Measurements from ENCODE around the gene UBE2E2. TPM values are rescaled to one million over a fixed set of nuclear protein-coding genes. Genes with fewer than 3 reads are reported as not detected.

Gene UBE2E2
- total RNA-seq, 1 experiment from 2014 or later: 54.9 TPM

DNA sequence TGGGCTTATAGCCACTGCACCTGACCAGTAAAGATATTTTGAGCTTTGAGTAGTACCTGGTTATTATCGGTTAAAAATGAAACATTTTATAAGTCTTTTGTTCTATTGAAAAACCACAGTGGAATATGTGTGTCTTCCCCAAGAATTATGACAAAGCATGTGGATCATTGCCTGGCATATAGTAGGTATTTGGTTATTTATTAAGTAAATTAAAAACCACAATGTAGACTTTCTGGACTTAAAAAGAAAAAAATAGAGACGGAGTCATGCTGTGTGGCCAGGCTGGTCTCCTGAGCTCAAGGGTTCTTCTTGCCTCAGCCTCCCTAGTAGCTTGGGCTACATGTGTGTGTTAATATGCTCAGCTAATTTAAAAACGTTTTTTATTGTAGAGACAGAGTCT is 43.5 kb downstream of the UBE2E2 start (continued):
- TF ChIP-seq, protein P1, sequence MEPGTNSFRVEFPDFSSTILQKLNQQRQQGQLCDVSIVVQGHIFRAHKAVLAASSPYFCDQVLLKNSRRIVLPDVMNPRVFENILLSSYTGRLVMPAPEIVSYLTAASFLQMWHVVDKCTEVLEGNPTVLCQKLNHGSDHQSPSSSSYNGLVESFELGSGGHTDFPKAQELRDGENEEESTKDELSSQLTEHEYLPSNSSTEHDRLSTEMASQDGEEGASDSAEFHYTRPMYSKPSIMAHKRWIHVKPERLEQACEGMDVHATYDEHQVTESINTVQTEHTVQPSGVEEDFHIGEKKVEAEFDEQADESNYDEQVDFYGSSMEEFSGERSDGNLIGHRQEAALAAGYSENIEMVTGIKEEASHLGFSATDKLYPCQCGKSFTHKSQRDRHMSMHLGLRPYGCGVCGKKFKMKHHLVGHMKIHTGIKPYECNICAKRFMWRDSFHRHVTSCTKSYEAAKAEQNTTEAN (CRISPR knock-in tag; IDR thresholded peaks at IDR 0.05): no peak
- TF ChIP-seq, protein P2, sequence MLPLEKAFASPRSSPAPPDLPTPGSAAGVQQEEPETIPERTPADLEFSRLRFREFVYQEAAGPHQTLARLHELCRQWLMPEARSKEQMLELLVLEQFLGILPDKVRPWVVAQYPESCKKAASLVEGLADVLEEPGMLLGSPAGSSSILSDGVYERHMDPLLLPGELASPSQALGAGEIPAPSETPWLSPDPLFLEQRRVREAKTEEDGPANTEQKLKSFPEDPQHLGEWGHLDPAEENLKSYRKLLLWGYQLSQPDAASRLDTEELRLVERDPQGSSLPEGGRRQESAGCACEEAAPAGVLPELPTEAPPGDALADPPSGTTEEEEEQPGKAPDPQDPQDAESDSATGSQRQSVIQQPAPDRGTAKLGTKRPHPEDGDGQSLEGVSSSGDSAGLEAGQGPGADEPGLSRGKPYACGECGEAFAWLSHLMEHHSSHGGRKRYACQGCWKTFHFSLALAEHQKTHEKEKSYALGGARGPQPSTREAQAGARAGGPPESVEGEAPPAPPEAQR (CRISPR knock-in tag; IDR thresholded peaks at IDR 0.05): no peak
- TF ChIP-seq ZNF317 (CRISPR knock-in tag; IDR thresholded peaks at IDR 0.05; ENCODE audit: borderline replicate concordance, low read depth): no peak

DNA sequence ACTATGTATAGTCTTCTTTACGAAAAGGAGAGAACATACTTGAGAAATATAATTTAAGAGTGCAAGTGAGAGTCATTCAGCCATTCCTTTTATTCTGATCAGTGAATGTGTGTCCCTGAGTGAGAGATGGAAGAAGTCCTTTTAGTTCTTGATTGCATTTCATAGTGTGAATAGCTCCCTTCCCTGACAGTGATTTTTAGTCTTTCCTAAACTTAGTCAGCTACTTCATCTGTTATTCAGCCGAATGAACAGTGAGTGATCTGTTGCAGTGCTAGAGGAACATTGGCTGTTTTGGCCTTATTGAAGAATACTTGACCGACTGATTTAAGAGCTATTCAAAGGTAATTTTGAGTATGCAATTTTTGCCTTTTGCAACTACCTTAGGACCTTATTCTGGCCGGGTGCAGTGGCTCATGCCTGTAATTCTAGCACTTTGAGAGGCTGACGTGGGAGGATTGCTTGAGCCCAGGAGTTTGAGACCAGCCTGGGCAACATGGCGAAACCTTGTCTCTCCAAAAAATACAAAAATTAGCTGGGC is 45.5 kb downstream of the UBE2E2 start:
- ChIA-PET CTCF (no interaction called here), POLR2A (no interaction called here)
- DNase-seq (ENCODE audit: low spot score) (no peak), ATAC-seq (no peak)
- H3K4me3 Mint-ChIP-seq: no peak overlapping the region
- 0 out of 2 replicates have a peak overlapping the region, but pooled peaks have one; percentile 51 for H3K27ac Mint-ChIP-seq
- H3K36me3 Mint-ChIP-seq: no peaks in the 10 kb centered on the region
- TF ChIP-seq, protein P3, sequence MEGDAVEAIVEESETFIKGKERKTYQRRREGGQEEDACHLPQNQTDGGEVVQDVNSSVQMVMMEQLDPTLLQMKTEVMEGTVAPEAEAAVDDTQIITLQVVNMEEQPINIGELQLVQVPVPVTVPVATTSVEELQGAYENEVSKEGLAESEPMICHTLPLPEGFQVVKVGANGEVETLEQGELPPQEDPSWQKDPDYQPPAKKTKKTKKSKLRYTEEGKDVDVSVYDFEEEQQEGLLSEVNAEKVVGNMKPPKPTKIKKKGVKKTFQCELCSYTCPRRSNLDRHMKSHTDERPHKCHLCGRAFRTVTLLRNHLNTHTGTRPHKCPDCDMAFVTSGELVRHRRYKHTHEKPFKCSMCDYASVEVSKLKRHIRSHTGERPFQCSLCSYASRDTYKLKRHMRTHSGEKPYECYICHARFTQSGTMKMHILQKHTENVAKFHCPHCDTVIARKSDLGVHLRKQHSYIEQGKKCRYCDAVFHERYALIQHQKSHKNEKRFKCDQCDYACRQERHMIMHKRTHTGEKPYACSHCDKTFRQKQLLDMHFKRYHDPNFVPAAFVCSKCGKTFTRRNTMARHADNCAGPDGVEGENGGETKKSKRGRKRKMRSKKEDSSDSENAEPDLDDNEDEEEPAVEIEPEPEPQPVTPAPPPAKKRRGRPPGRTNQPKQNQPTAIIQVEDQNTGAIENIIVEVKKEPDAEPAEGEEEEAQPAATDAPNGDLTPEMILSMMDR (IDR thresholded peaks at IDR 0.05): no peak
- TF ChIP-seq JAZF1 (CRISPR knock-in tag; IDR thresholded peaks at IDR 0.05): no peak
- no peak for TF ChIP-seq CREM (CRISPR knock-in tag; IDR thresholded peaks at IDR 0.05)
- TF ChIP-seq, protein P4, sequence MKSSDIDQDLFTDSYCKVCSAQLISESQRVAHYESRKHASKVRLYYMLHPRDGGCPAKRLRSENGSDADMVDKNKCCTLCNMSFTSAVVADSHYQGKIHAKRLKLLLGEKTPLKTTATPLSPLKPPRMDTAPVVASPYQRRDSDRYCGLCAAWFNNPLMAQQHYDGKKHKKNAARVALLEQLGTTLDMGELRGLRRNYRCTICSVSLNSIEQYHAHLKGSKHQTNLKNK (CRISPR knock-in tag; IDR thresholded peaks at IDR 0.05): no peak
- TF ChIP-seq NFYB (CRISPR knock-in tag; conservative IDR thresholded peaks at IDR 0.05; ENCODE audit: low read depth): no peak
- no peak for TF ChIP-seq GABPB1 (CRISPR knock-in tag; IDR thresholded peaks at IDR 0.05)
- TF ChIP-seq, protein P5, sequence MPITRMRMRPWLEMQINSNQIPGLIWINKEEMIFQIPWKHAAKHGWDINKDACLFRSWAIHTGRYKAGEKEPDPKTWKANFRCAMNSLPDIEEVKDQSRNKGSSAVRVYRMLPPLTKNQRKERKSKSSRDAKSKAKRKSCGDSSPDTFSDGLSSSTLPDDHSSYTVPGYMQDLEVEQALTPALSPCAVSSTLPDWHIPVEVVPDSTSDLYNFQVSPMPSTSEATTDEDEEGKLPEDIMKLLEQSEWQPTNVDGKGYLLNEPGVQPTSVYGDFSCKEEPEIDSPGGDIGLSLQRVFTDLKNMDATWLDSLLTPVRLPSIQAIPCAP (CRISPR knock-in tag; IDR thresholded peaks at IDR 0.05): no peak
- peaks cover 7% of the 10 kb centered on the region; the same call in 1 of the 2 replicates for H3K9me3 Mint-ChIP-seq
- H3K27me3 Mint-ChIP-seq (ENCODE audit: low read depth): no peaks in the 10 kb centered on the region
- peaks cover 13% of the 10 kb centered on the region for H3K4me1 Mint-ChIP-seq

DNA sequence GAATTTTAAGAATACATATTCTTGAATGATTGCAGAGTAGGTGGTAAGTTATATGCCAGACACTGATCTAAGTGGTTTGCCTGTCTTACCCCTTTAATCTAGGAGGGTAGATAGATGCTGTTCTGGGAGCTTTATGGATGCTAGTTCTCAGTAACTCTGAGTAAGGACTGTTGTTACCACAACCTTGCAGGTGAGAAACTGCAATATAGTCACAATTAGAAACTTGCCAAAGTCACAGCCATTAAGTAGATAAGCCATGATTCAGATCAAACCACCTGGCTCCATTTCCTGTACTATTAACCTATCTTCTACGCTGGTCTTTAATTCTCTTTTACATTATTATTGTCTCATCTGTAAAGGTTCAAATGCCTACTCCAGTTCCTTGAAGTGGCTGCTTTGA is 46.8 kb downstream of the UBE2E2 start:
- no peak for TF ChIP-seq KAT7 (CRISPR knock-in tag; IDR thresholded peaks at IDR 0.05; ENCODE audit: borderline replicate concordance)
- TF ChIP-seq, protein P6, sequence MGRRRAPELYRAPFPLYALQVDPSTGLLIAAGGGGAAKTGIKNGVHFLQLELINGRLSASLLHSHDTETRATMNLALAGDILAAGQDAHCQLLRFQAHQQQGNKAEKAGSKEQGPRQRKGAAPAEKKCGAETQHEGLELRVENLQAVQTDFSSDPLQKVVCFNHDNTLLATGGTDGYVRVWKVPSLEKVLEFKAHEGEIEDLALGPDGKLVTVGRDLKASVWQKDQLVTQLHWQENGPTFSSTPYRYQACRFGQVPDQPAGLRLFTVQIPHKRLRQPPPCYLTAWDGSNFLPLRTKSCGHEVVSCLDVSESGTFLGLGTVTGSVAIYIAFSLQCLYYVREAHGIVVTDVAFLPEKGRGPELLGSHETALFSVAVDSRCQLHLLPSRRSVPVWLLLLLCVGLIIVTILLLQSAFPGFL (CRISPR knock-in tag; IDR thresholded peaks at IDR 0.05; ENCODE audit: borderline replicate concordance): no peak
- peaks cover 13% of the 10 kb centered on the region for H3K4me1 Mint-ChIP-seq
- H3K27ac Mint-ChIP-seq: no peak overlapping the region
- POLR2A ChIA-PET: no interaction called here
- no peaks in the 10 kb centered on the region for H3K36me3 Mint-ChIP-seq
- CTCF ChIA-PET: no interaction called here
- ATAC-seq (no peak), DNase-seq (ENCODE audit: low spot score) (no peak)
- no peak overlapping the region for H3K4me3 Mint-ChIP-seq
- H3K27me3 Mint-ChIP-seq (ENCODE audit: low read depth): no peaks in the 10 kb centered on the region
- peaks cover 7% of the 10 kb centered on the region; the same call in 1 of the 2 replicates for H3K9me3 Mint-ChIP-seq

DNA sequence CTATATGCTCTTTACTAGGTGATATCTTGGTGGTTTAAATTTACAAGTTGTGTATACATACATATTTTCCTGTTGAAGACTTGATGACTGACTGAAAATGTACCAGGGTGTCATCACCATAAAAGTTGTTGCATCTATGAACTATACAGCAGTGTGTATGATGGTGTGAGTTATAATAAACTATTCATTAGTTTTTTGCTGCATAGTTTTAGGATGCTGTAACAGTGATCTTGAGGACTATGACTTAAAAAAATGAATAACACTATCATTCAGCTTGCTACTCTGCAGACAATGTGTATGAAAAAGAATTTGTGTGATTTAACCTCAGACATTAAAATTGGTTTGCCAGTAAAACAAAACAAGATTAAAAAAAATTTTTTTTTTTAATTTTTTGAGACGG is 49.0 kb downstream of the UBE2E2 start:
- DNase-seq (ENCODE audit: low spot score): no peak
- Mint-ChIP-seq H3K4me1 (peaks cover 13% of the 10 kb centered on the region), H3K27ac (no peak overlapping the region), H3K9me3 (peaks cover 7% of the 10 kb centered on the region; the same call in 1 of the 2 replicates), H3K36me3 (no peaks in the 10 kb centered on the region), H3K4me3 (no peak overlapping the region), H3K27me3 (ENCODE audit: low read depth) (no peaks in the 10 kb centered on the region)
- no peak for ATAC-seq
- ChIA-PET POLR2A (no interaction called here), CTCF (no interaction called here)
- TF ChIP-seq, protein P7, sequence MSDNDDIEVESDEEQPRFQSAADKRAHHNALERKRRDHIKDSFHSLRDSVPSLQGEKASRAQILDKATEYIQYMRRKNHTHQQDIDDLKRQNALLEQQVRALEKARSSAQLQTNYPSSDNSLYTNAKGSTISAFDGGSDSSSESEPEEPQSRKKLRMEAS (CRISPR knock-in tag; IDR thresholded peaks at IDR 0.05): no peak
- TF ChIP-seq, protein P2 (CRISPR knock-in tag; IDR thresholded peaks at IDR 0.05): no peak
- TF ChIP-seq, protein P8, sequence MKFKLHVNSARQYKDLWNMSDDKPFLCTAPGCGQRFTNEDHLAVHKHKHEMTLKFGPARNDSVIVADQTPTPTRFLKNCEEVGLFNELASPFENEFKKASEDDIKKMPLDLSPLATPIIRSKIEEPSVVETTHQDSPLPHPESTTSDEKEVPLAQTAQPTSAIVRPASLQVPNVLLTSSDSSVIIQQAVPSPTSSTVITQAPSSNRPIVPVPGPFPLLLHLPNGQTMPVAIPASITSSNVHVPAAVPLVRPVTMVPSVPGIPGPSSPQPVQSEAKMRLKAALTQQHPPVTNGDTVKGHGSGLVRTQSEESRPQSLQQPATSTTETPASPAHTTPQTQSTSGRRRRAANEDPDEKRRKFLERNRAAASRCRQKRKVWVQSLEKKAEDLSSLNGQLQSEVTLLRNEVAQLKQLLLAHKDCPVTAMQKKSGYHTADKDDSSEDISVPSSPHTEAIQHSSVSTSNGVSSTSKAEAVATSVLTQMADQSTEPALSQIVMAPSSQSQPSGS (CRISPR knock-in tag; IDR thresholded peaks at IDR 0.05; ENCODE audit: borderline replicate concordance, low read depth): no peak
- TF ChIP-seq, protein P9, sequence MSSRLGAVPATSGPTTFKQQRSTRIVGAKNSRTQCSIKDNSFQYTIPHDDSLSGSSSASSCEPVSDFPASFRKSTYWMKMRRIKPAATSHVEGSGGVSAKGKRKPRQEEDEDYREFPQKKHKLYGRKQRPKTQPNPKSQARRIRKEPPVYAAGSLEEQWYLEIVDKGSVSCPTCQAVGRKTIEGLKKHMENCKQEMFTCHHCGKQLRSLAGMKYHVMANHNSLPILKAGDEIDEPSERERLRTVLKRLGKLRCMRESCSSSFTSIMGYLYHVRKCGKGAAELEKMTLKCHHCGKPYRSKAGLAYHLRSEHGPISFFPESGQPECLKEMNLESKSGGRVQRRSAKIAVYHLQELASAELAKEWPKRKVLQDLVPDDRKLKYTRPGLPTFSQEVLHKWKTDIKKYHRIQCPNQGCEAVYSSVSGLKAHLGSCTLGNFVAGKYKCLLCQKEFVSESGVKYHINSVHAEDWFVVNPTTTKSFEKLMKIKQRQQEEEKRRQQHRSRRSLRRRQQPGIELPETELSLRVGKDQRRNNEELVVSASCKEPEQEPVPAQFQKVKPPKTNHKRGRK (CRISPR knock-in tag; IDR thresholded peaks at IDR 0.05; ENCODE audit: borderline replicate concordance): no peak
- TF ChIP-seq MXD4 (CRISPR knock-in tag; IDR thresholded peaks at IDR 0.05; ENCODE audit: borderline replicate concordance) (no peak), SMAD4 (CRISPR knock-in tag; IDR thresholded peaks at IDR 0.05) (no peak)

Data from WTC11 (cell line).